ENCODE measurements around the gene COLEC12.

GRCh38 chr18:332721-333510, 167.6 kb downstream of the COLEC12 start:
- TF ChIP-seq POLR2A (IDR thresholded peaks at IDR 0.05; ENCODE audit: borderline replicate concordance, extremely low read depth, insufficient read depth, insufficient read length) (no peak), REST (IDR thresholded peaks at IDR 0.05; ENCODE audit: low read depth) (no peak), EZH2 (IDR thresholded peaks at IDR 0.05) (no peak), SIN3A (IDR thresholded peaks at IDR 0.05; ENCODE audit: low read depth) (no peak), YY1 (IDR thresholded peaks at IDR 0.05; ENCODE audit: extremely low read depth, insufficient replicate concordance, low read depth, low read length) (no peak), JUND (IDR thresholded peaks at IDR 0.05) (no peak), EZH2phosphoT487 (IDR thresholded peaks at IDR 0.05; ENCODE audit: borderline replicate concordance) (no peak), SP1 (IDR thresholded peaks at IDR 0.05; ENCODE audit: low read depth) (no peak), SRF (IDR thresholded peaks at IDR 0.05; ENCODE audit: low read depth) (no peak)
- TF ChIP-seq, protein P1, sequence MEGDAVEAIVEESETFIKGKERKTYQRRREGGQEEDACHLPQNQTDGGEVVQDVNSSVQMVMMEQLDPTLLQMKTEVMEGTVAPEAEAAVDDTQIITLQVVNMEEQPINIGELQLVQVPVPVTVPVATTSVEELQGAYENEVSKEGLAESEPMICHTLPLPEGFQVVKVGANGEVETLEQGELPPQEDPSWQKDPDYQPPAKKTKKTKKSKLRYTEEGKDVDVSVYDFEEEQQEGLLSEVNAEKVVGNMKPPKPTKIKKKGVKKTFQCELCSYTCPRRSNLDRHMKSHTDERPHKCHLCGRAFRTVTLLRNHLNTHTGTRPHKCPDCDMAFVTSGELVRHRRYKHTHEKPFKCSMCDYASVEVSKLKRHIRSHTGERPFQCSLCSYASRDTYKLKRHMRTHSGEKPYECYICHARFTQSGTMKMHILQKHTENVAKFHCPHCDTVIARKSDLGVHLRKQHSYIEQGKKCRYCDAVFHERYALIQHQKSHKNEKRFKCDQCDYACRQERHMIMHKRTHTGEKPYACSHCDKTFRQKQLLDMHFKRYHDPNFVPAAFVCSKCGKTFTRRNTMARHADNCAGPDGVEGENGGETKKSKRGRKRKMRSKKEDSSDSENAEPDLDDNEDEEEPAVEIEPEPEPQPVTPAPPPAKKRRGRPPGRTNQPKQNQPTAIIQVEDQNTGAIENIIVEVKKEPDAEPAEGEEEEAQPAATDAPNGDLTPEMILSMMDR (IDR thresholded peaks at IDR 0.05 in 2 of 3, conservative IDR thresholded peaks at IDR 0.05 in 1 of 3; ENCODE audit: borderline replicate concordance in 1 of 3, insufficient read depth in 1 of 3, low read depth in 2 of 3, low read length in 2 of 3), result no peak

Data from HCT116 (cell line).